Midbrain (tissue), 1 donor: ENCODE results near the gene NDUFB7.
A peak's percentile ranks its signal among the peaks of the same experiment; 100 is the strongest.
"Not testable (repeated sequence)": the region's sequence is repeated elsewhere in the genome, so short reads cannot be mapped to it uniquely, and the experiment has no call there.

Source experiments
- DNase-seq: peaks from one replicate; lab custom pipeline; 2025; lab: John Stamatoyannopoulos, UW

Gene NDUFB7

DNA sequence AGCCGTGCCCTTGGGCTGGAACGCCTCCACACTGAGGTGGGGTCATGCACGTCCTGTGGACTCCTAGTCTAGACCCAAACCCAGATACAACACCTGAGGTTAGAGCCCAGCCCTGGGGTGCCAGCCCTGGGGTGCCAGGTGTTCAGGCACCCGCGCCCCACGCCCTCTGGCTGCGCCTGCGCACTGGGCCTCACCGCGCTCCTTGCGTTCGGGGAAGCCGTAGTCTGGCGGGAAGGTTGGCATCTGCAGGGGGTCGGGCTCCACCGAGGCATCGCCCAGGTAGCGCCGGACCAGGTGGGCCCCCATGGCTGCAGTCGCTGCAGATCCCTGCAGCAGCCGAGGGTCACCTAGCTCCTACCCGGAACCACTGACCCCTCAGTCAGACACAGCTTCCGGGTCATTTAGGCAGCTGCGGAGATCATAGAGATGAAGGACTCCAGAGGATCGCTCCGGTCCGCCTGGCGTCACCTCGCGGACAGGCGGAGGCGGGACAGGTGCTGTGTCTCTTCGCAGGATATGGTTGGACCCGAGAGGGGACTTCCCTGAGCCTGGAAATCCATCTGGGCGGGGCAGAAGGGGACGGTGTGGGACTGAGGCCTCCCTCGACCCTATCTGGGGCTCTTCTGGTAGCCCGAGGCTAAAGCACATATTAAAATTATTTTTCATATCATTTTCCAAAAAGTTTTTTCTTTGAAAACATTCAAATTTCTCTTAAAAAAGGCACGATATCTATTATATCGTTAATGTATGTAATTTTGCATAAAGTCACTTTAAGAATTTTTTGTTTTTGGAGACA lies at the start of gene NDUFB7:
NDUFB7 (minus strand) TSS at position 372 of the 796 bp plus-strand sequence; CDS start at position 306, 66 bp downstream.
- DNase-seq = peak; percentile 95

DNA sequence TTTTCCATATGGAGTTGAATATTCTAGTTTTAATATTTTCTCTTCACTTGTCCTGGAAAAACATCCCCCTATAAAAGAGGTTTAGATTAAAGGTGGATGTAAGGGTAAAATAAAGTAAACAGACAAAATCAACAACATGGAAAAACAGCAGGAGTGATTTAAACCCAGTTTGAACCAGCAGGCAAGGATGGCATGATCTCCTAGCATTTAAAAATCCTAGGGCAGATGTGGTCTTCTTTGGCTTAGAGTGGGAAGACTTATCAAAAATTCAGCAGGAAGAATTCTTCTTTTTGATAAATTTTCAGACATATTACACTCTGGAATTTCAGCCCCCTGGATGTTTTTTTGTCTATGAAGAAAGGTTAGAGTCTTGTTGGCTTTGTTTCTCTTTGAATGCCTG lies 47.5 kb upstream of the NDUFB7 start:
- no peak for DNase-seq

DNA sequence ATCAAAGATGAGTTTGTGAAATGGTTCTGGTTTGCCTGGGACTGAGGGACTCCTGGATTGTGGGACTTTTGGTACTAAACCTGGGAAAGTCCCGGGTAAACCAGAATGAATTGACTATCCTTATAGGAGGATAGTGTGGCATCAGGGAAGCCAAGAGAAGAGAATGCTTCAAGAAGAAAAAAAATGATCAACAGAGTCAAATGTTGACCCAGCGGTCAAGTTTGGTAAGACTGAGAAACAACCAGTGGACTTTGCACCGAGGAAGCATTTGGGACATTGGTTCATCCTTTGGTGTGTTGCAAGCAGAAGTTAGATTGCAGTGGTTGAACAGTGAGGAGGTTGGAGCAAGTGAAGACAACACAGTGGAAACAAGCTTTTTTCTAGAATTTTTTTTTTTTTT lies 44.5 kb upstream of the NDUFB7 start:
- DNase-seq = no peak

DNA sequence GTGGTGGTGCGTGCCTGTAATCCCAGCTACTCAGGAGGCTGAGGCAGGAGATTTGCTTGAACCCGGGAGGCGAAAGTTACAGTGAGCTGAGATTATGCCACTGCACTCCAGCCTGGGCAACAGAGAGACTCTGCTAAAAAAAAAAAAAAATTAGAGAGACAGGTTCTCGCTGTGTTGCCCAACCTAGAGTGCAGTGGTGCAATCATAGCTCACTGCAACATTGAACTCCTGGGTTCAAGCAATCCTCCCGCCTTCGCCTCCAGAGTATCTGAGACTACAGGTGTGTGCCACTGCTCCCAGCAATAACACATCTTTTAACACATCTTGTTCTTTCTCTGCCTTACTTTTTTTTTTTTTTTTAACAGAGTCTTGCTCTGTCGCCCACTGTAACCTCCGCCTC lies 43.8 kb upstream of the NDUFB7 start:
- DNase-seq = no peak

DNA sequence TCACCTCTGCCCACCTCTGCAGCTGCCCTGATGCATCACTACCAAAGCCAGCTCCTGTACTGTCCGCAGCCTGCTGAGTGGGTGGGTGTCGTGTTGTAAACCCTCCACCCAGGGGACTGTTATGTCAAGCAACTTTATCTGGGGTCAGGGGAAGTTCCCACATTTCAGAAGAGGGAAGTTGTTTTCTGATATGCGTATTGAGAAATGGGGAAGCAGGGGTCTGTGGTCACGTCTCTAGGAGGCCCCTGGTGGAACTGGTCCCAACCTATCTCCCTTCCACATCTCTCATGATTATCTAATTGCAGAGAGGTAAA lies 42.2 kb upstream of the NDUFB7 start:
- DNase-seq = no peak

DNA sequence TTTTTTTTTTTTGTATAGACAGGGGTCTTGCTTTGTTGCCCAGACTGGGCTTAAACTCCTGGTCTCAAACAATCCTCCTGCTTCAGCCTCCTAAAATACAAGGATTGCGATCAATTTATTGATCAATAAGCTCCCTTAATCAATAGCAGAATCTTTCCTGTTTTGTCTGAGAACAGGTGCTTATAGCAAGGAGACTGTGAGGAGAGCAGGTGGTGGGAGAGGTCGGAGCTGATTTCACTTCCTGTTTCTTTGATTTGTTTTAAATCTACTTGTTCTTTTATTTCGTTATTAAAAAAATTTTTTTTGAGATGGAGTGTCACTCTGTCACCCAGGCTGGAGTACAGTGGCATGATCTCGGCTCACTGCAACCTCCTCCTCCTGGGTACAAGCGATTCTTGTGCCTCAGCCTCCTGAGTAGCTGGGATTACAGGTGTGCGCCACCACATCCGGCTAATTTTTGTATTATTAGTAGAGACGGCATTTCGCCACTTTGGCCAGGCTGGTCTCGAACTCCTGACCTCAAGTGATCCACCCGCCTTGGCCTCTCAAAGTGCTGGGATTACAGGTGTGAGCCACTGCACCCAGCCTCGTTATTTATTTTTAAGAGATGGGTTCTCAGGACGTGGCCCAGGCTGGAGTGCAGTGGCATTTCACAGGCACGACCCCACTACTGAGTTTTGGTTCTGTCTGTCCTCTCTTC lies 41.7 kb upstream of the NDUFB7 start:
- DNase-seq = not testable (repeated sequence)

DNA sequence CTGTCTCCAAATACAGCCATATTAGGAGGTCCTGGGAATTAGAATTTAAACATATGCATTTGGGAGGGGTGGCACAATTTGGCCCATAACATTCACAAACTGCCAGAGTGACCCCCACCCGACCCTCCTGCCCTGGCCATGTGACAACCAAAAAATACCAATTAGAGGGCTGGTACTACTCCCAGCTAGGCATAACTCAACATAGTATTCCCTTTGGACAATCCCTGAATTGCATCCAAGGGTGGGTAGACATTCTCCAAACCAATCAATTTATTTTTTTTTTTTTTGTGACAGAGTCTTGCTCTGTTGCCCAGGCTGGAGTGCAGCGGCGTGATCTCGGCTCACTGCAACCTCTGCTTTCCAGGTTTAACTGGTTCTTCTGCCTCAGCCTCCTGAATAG lies 40.8 kb upstream of the NDUFB7 start:
- no peak for DNase-seq

DNA sequence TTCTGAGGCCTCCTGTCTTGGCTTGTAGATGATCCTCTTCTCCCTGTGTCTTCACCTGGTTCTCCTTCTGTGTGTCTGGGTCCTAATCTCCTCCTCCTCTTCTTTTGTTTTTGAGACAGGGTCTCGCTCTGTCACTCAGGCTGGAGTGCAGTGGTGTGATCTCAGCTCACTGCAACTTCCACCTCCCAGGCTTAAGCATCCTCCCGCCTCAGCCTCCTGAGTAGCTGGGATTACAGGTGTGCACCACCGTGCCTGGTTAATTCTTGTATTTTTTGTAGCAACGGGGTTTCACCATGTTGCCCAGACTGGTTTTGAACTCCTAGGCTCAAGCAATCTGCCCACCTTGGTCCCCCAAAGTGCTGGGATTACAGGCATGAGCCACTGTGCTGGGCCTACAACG lies 40.4 kb upstream of the NDUFB7 start:
- DNase-seq = not testable (repeated sequence)

DNA sequence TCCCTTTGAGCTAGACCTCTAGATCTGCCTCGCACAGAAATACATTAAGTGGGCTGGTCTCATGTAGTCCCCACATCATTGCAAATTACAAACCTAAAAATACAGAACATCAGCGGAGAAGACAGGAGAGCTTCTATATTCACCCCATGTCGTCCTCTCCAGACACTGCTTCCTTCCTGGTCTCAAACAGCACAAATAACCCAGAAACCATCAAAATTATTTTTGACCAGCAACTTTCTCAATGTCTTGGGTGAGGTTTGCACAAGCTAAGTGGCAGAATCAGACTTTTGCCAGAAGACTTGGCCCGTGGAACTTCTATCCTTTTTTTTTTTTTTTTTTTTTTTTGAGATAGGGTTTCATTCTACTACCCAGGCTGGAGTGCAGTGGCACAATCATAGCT lies 39.2 kb upstream of the NDUFB7 start:
- peak; percentile 4 for DNase-seq

DNA sequence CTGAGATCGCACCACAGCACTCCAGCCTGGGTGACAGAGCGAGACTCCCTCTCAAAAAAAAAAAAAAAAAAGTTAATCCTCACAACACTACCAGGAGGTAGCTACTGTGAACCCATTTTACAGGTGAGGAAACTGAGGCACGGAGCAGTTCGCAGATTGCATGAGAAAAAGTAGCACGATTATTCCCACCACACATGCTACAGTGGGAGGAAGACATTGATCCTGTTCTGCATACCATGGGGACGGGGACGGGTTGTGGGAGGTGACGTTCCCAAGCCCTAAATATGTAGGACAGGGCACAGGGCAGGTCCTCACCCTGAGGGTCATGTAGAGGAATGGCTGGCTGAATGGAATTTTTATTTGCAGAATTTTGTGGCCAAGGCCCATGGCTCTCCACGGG lies 34.8 kb upstream of the NDUFB7 start:
- no peak for DNase-seq

DNA sequence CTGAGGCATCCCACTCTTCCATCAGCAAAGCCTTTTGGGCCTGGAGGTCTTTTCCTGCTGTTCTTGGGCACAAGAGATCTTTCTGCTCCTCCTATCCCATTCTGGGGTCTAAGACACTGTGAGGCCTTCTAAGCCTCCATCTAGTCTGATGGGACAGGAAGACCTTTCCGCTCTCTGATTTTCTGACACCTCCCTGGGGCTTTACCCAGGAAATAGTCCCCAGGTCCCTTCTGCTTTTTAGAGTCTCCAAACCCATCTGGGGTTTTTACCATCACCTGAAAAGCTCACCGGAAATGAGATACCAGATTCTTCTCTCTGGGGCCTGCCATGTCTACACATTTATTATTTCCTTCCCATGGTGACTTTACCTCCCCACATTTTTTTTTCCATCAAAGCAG lies 32.1 kb upstream of the NDUFB7 start:
- DNase-seq = no peak

DNA sequence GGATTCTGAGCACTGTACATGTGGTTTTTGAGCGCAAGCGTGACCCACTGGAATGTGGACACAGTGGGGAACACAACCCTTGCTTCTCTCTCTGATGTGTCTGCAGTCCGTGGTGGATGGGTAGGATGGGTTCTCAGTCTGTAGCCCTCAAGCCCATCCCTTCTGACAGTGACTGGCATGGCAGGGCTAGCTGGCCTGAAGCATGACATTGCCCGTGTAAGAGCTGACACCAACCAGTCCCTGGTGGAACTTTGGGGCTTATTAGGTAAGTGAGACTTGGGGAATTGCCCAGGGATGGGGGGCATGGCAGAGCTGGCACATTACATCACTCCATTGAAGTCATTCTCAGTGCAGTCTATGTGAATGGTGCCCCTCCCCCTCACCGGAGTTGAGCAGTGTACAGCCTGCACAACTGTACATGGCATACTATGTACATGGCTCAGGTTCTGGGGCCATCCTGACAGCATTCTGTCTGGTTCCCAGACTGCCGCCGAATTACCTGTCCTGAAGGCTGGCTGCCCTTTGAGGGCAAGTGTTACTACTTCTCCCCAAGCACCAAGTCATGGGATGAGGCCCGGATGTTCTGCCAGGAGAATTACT lies 27.8 kb upstream of the NDUFB7 start:
- no peak for DNase-seq

DNA sequence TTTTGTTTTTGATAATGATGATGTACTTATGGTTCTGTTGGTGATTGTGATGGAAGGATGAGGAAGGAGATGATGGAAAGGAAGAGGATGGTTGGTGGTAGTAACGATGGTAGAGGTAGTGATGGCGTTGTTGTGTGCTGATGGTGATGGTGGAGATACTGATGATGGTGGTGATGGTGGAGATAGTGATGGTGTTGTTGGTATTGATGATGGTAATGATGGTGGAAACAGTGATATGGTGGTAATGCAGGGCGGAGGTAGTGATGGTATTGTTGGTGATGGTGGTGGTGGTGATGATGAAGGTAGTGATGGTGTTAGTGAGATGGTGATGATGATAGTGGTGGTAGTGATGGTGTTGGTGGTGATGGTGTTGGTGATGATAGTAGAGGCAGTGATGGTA lies 23.7 kb upstream of the NDUFB7 start:
- no peak for DNase-seq

DNA sequence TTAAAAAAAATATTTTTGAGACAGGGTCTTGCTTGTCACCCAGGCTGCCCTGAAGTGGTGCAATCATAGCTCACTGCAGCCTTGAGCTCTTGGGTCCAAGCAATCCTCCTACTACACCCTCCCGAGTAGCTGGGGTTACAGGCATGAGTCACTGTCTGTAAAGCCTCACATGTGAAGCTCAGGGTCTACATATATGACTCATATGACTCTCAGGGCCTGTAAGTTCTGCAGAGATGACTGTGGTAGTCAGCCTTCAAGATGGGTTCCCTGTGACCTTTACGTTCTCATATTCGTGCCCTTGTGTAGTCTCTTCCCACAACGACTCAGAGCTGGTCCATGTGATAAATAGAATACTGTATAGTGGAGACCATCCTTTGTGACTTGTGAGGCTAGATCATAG lies 17.6 kb upstream of the NDUFB7 start:
- DNase-seq = not testable (repeated sequence)

DNA sequence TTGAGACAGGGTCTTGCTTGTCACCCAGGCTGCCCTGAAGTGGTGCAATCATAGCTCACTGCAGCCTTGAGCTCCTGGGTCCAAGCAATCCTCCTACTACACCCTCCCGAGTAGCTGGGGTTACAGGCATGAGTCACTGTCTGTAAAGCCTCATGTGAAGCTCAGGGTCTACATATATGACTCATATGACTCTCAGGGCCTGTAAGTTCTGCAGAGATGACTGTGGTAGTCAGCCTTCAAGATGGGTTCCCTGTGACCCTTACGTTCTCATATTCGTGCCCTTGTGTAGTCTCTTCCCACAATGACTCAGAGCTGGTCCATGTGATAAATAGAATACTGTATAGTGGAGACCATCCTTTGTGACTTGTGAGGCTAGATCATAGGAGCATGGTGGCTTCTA lies 13.3 kb upstream of the NDUFB7 start:
- not testable (repeated sequence) for DNase-seq

DNA sequence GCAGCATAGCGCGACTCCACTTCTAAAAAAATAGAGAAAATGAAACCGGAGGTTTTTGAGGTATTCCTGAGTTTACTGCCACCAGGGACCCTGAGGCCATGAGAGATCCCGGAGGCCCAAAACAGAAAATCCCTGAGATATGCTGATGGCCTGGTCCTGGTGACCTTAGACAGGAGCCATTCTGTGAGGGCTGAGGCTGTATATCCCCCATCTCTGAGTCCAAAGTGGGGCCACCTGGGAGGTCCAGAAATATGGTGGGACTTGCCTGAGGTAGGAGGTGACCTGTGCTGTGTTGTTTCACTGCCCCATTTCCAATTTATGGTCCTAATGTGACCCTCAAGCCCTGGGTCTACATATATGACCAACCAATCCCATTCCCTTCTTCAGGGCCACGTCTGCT lies 12.5 kb upstream of the NDUFB7 start:
- not testable (repeated sequence) for DNase-seq

DNA sequence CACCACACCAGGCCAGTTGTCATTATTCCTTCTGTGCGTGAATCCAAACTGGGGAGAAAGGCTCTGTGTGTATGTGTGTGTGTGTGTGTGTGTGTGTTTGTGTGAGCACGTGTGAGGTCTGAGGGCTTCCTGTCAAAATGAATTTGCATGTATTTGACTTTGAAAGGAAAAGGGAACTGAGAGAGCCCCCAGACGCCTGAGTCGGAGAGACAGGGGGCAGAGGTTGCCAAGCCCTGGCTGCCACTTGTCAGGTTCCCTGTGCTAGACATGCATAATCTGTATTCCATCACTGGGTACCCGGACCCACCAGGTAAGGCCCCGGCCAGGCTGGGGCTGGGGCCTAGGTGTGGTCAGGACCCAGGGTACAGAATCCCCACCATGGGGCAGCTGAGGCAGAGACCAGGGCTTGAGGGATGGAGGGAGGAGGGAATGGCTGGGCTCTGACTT lies 11.1 kb upstream of the NDUFB7 start, which contains the start of gene CLEC17A:
CLEC17A (plus strand) TSS at position 191 of the 447 bp plus-strand sequence; CDS start at position 268, 77 bp downstream.
- no peak for DNase-seq

DNA sequence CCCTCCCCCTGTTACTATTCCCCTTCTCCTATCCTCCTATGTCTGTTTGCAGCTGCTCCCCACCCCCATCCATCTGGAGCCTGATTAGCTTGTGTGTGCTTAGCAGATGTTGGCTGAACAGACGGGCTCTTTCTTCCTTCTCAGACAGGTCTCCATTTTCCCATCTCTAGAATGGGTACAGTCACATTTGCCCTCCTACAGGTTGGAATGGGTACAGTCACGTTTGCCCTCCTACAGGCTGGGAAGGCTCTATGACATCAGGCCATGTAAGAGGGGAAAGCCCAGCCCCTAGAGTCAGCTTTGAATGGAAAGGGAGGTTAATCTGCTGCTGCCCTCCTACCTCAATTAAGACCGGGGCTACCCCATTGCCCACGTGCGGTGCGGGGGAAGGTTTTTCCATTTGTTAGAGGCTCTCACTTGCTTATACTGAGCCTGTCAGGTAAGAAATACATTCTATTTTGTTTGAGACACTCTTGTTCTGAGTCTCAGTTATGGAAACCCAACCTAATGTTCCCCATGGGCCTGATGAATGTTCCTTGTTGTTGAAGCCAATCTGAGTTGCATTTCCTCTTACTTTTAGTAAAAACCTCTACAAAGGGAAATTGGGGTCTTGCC lies 8.9 kb upstream of the NDUFB7 start:
- DNase-seq = no peak

DNA sequence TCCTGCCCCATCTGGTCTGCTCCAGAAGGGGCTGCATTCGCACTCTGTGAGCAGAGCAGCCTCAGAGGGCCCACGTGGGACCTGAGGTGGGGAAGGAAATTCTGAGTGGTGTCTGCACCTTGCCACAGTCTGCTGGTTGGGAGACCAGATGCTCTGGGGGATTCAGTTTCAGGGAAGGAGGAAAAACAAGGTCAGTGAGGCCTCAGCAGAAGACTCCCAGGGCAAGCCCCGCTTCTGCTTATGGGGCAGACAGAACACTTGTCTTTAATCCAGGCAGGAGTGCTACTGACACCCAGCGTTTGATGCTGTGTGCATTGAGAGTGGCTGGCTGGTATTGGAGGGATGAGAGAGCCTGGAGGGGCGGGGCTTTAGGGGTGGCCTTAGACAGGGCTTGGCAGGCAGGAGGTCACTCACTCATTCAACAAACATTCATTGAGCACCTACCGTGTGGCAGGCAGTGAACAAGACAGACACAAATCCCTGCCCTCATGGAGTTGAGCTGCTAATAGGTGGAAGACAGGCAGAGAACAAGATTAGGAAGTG lies 6.1 kb upstream of the NDUFB7 start:
- no peak for DNase-seq

DNA sequence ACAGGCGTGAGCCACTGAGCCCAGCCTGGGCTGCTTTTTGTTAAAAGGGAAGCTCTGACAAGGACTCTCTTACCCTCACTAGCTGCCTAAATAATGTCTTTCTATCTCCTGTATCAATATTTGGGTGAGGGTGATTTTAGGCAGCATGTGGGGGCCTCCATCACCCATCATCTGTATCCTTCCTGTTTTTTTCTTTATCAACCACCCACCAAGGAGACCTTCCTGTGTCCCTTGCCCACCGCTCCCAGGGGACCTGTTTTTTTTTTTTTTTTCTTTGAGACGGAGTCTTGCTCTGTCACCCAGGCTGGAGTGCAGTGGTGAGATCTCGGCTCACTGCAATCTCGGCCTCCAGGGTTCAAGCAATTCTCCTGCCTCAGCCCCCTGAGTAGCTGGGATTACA lies 5.4 kb upstream of the NDUFB7 start:
- DNase-seq = no peak

DNA sequence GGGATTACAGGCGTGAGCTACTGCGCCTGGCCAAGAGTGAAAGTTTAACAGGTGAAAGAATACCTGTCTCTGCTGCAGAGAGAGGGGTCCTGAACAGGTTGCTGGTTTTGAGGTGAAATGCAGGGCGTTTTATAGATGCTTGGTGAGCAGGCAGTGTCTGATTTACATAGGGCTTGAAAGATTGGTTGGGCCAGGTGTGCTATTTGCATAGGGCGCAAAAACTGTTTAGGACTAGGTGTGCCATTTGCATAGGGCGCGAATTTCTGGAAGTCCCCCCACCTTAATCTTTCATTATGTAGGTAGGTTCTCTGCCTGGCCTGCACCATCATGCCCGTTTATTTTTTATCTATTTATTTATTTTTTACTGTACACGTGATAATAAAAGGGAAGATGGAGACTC lies 4.5 kb upstream of the NDUFB7 start:
- no peak for DNase-seq

DNA sequence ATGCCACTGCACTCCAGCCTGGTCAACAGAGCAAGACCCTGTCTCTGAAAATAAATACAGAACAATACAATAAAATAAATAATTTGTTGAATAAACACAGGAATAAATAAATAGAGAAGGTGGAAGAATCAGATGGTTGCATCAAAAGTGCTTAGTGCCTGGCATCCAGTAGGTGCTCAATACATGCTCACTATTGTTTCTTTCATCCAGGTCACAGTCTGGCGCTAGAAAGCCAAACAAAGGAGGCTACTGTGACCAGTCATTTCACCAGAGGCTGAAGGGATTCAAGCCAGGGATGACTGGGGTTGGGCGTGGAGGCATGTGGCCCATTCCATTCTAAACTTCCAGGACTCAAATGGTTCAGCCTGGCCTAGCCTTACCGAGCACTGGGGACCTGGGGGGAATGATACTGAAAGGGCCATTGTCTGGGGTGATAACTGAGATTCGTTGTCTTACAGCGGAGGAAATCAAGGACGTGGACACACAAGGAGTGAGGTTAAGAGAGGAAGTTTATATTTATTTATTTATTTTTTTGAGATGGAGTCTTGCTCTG lies 3.6 kb upstream of the NDUFB7 start:
- no peak for DNase-seq
